SJSA1 (cell line): Measurements from ENCODE around the gene SERPINA5. TPM values are rescaled to one million over a fixed set of nuclear protein-coding genes. Genes with fewer than 3 reads are reported as not detected.
"Not testable (repeated sequence)": the region's sequence is repeated elsewhere in the genome, so short reads cannot be mapped to it uniquely, and the experiment has no call there.

Source experiments
- DNase-seq, 2 experiments: peaks; one replicate each; pipeline ENCODE4 v3.0.0-alpha.2; 2015 to 2020; ENCODE audit warnings: low spot score in 2 of 2, low read depth in 1 of 2
- H3K27ac ChIP-seq: fragments of 250-450 bp; sonication (Bioruptor Pico); 2 replicates; pipeline ENCODE4 v1.5.1; 2020; ENCODE audit warnings: mild to moderate bottlenecking, moderate library complexity
- H3K27me3 ChIP-seq: fragments of 250-450 bp; sonication (Bioruptor Pico); replicated peaks from 2 replicates; pipeline ENCODE4 v1.5.1; 2020; ENCODE audit warnings: mild to moderate bottlenecking, moderate library complexity
- H3K36me3 ChIP-seq: fragments of 250-450 bp; sonication (Bioruptor Pico); 2 replicates; pipeline ENCODE4 v1.5.1; 2020; ENCODE audit warnings: mild to moderate bottlenecking
- H3K4me1 ChIP-seq: fragments of 250-450 bp; sonication (Bioruptor Pico); replicated peaks from 2 replicates; pipeline ENCODE4 v1.6.1; 2021; ENCODE audit warnings: mild to moderate bottlenecking
- H3K4me3 ChIP-seq: fragments of 250-450 bp; sonication (Bioruptor Pico); 2 replicates; pipeline ENCODE4 v1.5.1; 2020; ENCODE audit warnings: mild to moderate bottlenecking
- H3K9me3 ChIP-seq: fragments of 250-450 bp; sonication (Bioruptor Pico); replicated peaks from 2 replicates; pipeline ENCODE4 v1.5.1; 2020; ENCODE audit warnings: mild to moderate bottlenecking
- total RNA-seq: library from RNA; depleted of rRNA; stranded (reverse); fragments of >200 nt; shearing (Covaris generic); gene quantifications from 2 replicates; pipeline ENCODE4 v1.2.3, GENCODE V29; 2014

The SERPINA5 gene
- total RNA-seq, 1 experiment from 2014 or later = 0.42 TPM

GRCh38 chr14:94608966-94609365 lies 27.7 kb downstream of the SERPINA5 start:
- not testable (repeated sequence) for H3K36me3 ChIP-seq, H3K9me3 ChIP-seq, DNase-seq, H3K27ac ChIP-seq, H3K4me3 ChIP-seq, H3K27me3 ChIP-seq
- H3K4me1 ChIP-seq = peaks cover 18% of the 10 kb centered on the region

- peak overlapping the region; percentile 93 for H3K27ac ChIP-seq
- no peak overlapping the region for H3K4me3 ChIP-seq
- H3K36me3 ChIP-seq = no peaks in the 10 kb centered on the region
- DNase-seq = no peak
- no peaks in the 10 kb centered on the region for H3K27me3 ChIP-seq
- H3K4me1 ChIP-seq = peaks cover 18% of the 10 kb centered on the region
- H3K9me3 ChIP-seq = no peaks in the 10 kb centered on the region
Measured at GRCh38 chr14:94611179-94611578, 30.0 kb downstream of the SERPINA5 start.

DNA sequence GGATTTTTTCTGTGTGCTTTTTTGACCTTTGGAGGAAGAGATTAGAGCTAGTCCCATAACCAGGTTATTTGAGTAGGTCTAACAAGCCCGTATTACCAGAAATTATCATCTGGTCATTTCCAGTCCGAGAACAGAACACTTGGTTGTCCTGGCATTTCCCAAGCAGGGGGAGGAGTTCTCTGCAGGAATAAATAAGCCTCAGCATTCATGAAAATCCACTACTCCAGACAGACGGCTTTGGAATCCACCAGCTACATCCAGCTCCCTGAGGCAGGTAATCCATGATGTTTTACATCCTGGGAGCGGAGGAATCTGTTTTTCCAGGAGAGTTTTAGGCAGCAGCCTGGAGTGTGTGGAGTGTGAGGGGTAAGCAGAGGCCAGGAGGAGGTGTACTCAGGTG lies 30.9 kb downstream of the SERPINA5 start, which contains the start of gene SERPINA3:
Gene SERPINA3 (plus strand): TSS at position 218 of the 400 bp plus-strand sequence. CDS start 2,051 bp downstream, outside the sequence.
- H3K27me3 ChIP-seq = no peaks in the 10 kb centered on the region
- H3K27ac ChIP-seq = peak within 1 kb of the TSS; percentile 93
- H3K9me3 ChIP-seq = no peaks in the 10 kb centered on the region
- no peak for DNase-seq
- no peak within 1 kb of the TSS for H3K4me3 ChIP-seq
- peaks cover 18% of the 10 kb centered on the region for H3K4me1 ChIP-seq
- no peaks in the 10 kb centered on the region for H3K36me3 ChIP-seq

DNA sequence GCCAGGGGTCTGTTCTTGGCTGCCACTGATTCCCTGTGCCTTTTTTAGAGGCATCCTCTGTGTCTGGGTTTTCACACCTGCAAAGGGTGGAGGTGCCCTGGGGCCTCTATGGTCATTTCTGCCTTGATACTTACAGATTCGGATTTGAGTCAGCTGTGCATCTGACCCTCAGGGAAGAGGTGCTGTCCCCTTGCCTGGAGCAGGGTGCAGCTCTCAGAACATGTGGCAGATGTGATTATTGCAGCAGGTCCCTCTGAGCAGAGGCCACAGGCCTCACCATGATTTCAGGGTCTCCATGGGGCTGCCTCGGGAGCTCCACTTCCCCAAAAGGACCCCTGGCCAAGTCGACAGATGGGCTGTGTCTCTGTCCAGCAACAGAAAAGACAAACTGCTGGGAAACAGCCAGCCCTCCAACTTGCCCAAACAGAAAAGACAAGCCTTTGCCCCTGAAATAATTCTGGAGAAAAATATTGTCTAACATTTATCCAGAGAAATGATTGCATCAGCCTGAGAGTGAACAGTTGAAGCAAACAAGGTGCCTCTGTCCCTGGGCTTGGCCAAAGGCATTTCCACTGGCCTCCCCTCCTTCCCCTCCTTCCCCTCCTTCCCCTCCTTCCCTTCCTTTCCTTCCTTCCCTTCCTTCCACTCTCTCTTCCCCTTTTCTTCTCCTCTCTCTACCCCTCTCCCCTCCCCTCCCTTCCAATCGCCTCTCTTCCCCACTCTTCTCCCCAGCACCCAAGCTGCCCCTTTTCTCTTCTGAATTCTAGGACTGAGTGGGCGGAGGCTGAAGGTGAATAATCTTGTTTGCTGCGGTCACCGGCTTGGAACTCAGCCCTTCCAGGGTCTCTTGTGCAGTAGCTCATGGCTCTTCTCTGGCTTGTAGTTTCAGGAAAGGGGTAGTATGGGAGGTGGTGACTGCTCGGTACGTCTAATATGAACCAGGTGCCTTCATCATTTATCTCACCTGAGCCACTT lies 31.6 kb downstream of the SERPINA5 start:
- Histone ChIP-seq H3K9me3 (peaks cover 3% of the 10 kb centered on the region), H3K36me3 (no peaks in the 10 kb centered on the region), H3K27ac (no peak overlapping the region), H3K4me3 (no peak overlapping the region), H3K27me3 (no peaks in the 10 kb centered on the region), H3K4me1 (peaks cover 18% of the 10 kb centered on the region)
- DNase-seq = no peak

- Histone ChIP-seq H3K36me3 (no peaks in the 10 kb centered on the region), H3K4me3 (no peak overlapping the region), H3K9me3 (peaks cover 11% of the 10 kb centered on the region)
Measured at GRCh38 chr14:94613720-94614644, 32.8 kb downstream of the SERPINA5 start.

DNA sequence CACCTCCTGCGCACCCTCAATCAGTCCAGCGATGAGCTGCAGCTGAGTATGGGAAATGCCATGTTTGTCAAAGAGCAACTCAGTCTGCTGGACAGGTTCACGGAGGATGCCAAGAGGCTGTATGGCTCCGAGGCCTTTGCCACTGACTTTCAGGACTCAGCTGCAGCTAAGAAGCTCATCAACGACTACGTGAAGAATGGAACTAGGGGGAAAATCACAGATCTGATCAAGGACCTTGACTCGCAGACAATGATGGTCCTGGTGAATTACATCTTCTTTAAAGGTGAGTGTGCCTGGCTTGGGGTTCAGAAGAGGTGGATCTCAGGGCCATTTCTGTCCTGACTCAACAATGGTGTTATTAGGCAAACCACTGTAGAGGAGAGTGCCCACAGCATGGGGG lies 33.6 kb downstream of the SERPINA5 start:
- Histone ChIP-seq H3K36me3 (no peaks in the 10 kb centered on the region), H3K27me3 (no peaks in the 10 kb centered on the region), H3K4me1 (peaks cover 14% of the 10 kb centered on the region), H3K27ac (no peak overlapping the region), H3K4me3 (no peak overlapping the region), H3K9me3 (peaks cover 11% of the 10 kb centered on the region)
- no peak for DNase-seq

More at GRCh38 chr14:94613720-94614644, 32.8 kb downstream of the SERPINA5 start:
- no peaks in the 10 kb centered on the region for H3K27me3 ChIP-seq
- no peak for DNase-seq
- H3K27ac ChIP-seq = no peak overlapping the region
- H3K4me1 ChIP-seq = peaks cover 18% of the 10 kb centered on the region

DNA sequence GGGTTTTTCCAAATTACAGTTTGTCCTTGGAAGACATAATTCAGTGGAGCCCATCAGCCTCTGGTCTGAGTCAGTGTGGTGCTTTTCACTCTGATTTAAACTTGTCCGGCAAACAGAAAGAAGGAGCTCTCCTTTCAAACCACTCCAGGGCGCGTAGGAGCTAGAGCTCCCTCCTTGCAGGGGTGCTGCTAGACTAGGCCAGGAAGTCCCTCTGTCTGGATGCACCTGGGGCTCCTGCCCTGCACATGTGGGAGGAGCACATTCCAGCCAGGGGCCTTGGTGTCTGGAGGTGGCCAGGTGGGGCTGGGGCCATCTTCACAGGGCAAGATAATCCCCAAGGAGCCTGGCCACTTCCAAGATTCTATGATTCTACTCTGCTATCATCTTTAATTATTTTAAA lies 34.0 kb downstream of the SERPINA5 start:
- DNase-seq = no peak
- Histone ChIP-seq H3K36me3 (no peaks in the 10 kb centered on the region), H3K9me3 (peaks cover 11% of the 10 kb centered on the region), H3K4me1 (peaks cover 11% of the 10 kb centered on the region), H3K27ac (no peak overlapping the region), H3K4me3 (no peak overlapping the region), H3K27me3 (no peaks in the 10 kb centered on the region)

DNA sequence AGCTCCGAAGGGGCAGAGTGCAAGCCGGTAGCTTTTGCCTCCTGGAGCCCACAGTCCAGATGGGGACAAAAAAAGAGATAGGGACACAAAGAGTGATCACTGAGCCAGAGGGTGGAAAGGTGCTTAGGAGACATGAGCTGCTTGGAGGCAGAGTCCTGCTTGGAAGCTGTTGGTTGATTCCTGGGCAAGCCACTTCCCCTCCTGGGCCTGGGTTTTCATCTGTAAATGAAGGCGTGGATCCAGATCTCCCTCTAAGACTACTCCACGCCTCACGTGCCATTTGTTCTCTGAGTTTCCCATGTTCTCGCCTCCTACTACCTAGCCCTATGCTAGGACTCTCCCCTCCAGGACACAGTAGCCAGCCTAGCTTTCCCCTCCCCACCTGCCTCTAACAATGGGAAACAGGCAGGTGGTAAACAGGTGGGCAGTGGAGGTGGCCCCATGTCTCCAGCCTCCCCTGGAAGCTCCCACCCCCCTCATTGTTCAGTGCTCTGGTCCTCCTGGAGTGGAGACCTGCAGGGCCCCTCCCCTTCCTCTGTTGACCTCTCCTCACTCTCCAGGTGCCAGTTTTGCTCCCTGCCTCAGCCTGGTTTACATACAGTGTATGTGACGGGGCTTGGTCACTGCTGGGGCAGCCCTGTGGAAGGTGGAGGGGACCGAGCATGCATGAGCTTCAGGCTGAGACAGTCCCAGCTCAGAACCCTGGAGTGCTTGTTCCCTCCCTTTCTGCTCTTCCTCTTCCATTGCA lies 34.8 kb downstream of the SERPINA5 start:
- DNase-seq = no peak
- H3K4me3 ChIP-seq = no peak overlapping the region
- H3K27ac ChIP-seq = no peak overlapping the region
- H3K36me3 ChIP-seq = no peaks in the 10 kb centered on the region
- H3K9me3 ChIP-seq = peaks cover 11% of the 10 kb centered on the region
- H3K4me1 ChIP-seq = peaks cover 4% of the 10 kb centered on the region
- H3K27me3 ChIP-seq = no peaks in the 10 kb centered on the region

DNA sequence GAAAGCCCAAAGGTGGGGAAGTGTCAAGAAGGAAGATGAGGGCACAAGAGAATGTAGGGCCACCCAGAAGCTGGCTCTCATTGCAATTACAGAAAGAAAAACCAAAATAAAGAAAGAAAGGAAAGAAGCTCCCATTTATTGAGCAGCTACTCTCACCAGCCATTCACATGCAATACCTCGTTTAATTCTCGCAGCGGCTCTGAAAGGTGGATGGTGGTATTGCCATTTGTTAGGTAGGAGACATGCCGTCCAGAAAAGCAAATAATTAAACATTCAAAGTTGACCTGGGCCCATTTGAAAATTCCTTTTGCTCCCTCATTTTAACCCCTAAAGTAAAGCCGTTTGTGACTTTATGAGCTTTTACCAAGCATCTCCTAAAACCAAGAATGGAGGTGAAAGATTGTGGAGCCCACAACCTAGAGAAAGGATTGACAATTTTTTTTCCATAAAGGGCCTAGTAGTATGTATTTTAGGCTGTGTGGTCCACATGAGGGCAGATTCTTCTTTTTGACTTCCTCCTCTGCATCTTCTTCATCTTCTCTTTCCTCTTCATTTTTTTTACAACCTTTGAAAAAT lies 36.2 kb downstream of the SERPINA5 start:
- DNase-seq = no peak
- H3K27ac ChIP-seq = no peak overlapping the region
- peaks cover 11% of the 10 kb centered on the region for H3K9me3 ChIP-seq
- H3K36me3 ChIP-seq = no peaks in the 10 kb centered on the region
- H3K4me3 ChIP-seq = no peak overlapping the region
- H3K4me1 ChIP-seq = no peaks in the 10 kb centered on the region
- H3K27me3 ChIP-seq = no peaks in the 10 kb centered on the region

- DNase-seq = no peak
- Histone ChIP-seq H3K27ac (no peak overlapping the region), H3K4me3 (no peak overlapping the region), H3K36me3 (no peaks in the 10 kb centered on the region), H3K9me3 (peaks cover 11% of the 10 kb centered on the region), H3K4me1 (no peaks in the 10 kb centered on the region), H3K27me3 (no peaks in the 10 kb centered on the region)
Measured at GRCh38 chr14:94617988-94618822, 37.0 kb downstream of the SERPINA5 start.

GRCh38 chr14:94619297-94619696 lies 38.1 kb downstream of the SERPINA5 start:
- Histone ChIP-seq H3K27ac (no peak overlapping the region), H3K36me3 (no peaks in the 10 kb centered on the region), H3K9me3 (peaks cover 11% of the 10 kb centered on the region), H3K4me1 (no peaks in the 10 kb centered on the region), H3K27me3 (no peaks in the 10 kb centered on the region), H3K4me3 (no peak overlapping the region)
- no peak for DNase-seq

- H3K4me3 ChIP-seq = no peak overlapping the region
- H3K9me3 ChIP-seq = peaks cover 11% of the 10 kb centered on the region
- DNase-seq = no peak
- H3K27me3 ChIP-seq = no peaks in the 10 kb centered on the region
- no peaks in the 10 kb centered on the region for H3K36me3 ChIP-seq
- no peak overlapping the region for H3K27ac ChIP-seq
- H3K4me1 ChIP-seq = no peaks in the 10 kb centered on the region
Measured at GRCh38 chr14:94620597-94620996, 39.4 kb downstream of the SERPINA5 start.
